Measurements from ENCODE around the gene CRYBA4.

The CRYBA4 gene

GRCh38 chr22:26658671-26659478, 37.1 kb downstream of the CRYBA4 start:
- DNase-seq (ENCODE audit: extremely low read depth in 1 of 2, low read depth in 1 of 2): peak in 1 of 2 donors; percentile 90

GRCh38 chr22:26660356-26660755, 38.6 kb downstream of the CRYBA4 start:
- DNase-seq (ENCODE audit: extremely low read depth in 1 of 2, low read depth in 1 of 2): no peak

- no peak for DNase-seq (ENCODE audit: extremely low read depth in 1 of 2, low read depth in 1 of 2)
Measured at GRCh38 chr22:26660961-26661578, 39.3 kb downstream of the CRYBA4 start.

- no peak for DNase-seq (ENCODE audit: extremely low read depth in 1 of 2, low read depth in 1 of 2)
Measured at GRCh38 chr22:26662160-26662559, 40.4 kb downstream of the CRYBA4 start.

- no peak for DNase-seq (ENCODE audit: extremely low read depth in 1 of 2, low read depth in 1 of 2)
Measured at GRCh38 chr22:26663374-26663923, 41.7 kb downstream of the CRYBA4 start.

GRCh38 chr22:26665813-26666231, 44.1 kb downstream of the CRYBA4 start:
- no peak for DNase-seq (ENCODE audit: extremely low read depth in 1 of 2, low read depth in 1 of 2)

GRCh38 chr22:26667140-26667539, 45.4 kb downstream of the CRYBA4 start:
- DNase-seq (ENCODE audit: extremely low read depth in 1 of 2, low read depth in 1 of 2): no peak

GRCh38 chr22:26669060-26669481, 47.3 kb downstream of the CRYBA4 start:
- DNase-seq (ENCODE audit: extremely low read depth in 1 of 2, low read depth in 1 of 2): no peak

GRCh38 chr22:26670459-26670858, 48.7 kb downstream of the CRYBA4 start:
- no peak for DNase-seq (ENCODE audit: extremely low read depth in 1 of 2, low read depth in 1 of 2)

- peak; percentile 57 to 58 for DNase-seq (ENCODE audit: extremely low read depth in 1 of 2, low read depth in 1 of 2)
Measured at GRCh38 chr22:26671317-26672059, 49.7 kb downstream of the CRYBA4 start.

GRCh38 chr22:26672060-26672471, 50.3 kb downstream of the CRYBA4 start:
- DNase-seq (ENCODE audit: extremely low read depth in 1 of 2, low read depth in 1 of 2): no peak

- peak; percentile 86 to 91 for DNase-seq (ENCODE audit: extremely low read depth in 1 of 2, low read depth in 1 of 2)
Measured at GRCh38 chr22:26672590-26673468, 51.1 kb downstream of the CRYBA4 start.

- DNase-seq (ENCODE audit: extremely low read depth in 1 of 2, low read depth in 1 of 2): peak in 1 of 2 donors; percentile 36
Measured at GRCh38 chr22:26673486-26673885, 51.7 kb downstream of the CRYBA4 start.

GRCh38 chr22:26674211-26675190, 52.7 kb downstream of the CRYBA4 start:
- no peak for DNase-seq (ENCODE audit: extremely low read depth in 1 of 2, low read depth in 1 of 2)

GRCh38 chr22:26675687-26676268, 54.0 kb downstream of the CRYBA4 start:
- no peak for DNase-seq (ENCODE audit: extremely low read depth in 1 of 2, low read depth in 1 of 2)

GRCh38 chr22:26677217-26677616, 55.5 kb downstream of the CRYBA4 start:
- DNase-seq (ENCODE audit: extremely low read depth in 1 of 2, low read depth in 1 of 2): no peak

GRCh38 chr22:26679003-26679629, 57.4 kb downstream of the CRYBA4 start:
- DNase-seq (ENCODE audit: extremely low read depth in 1 of 2, low read depth in 1 of 2): peak; percentile 33 to 52
